Vagina (tissue), 2 donors: ENCODE results near the gene IGSF3.

Experiments used
- CTCF ChIP-seq, 3 experiments: fragments of 450-650 bp in 2 of 3; fragments of 200-600 bp in 1 of 3; sonication (generic) in 1 of 3; IDR thresholded peaks; one replicate each; pipeline ENCODE4 v1.5.1; 2017 to 2019; ENCODE audit warnings: antibody characterized with exemption in 3 of 3, mild to moderate bottlenecking in 2 of 3, moderate library complexity in 2 of 3
- POLR2A ChIP-seq, 2 donors: fragments of 450-650 bp; IDR thresholded peaks; one replicate each; pipeline ENCODE4 v1.6.1; 2017; ENCODE audit warnings: antibody characterized with exemption in 2 of 2, mild to moderate bottlenecking in 2 of 2, moderate library complexity in 2 of 2

- no peak for TF ChIP-seq POLR2A (IDR thresholded peaks at IDR 0.05)
- no peak for TF ChIP-seq CTCF (IDR thresholded peaks at IDR 0.05)
Observed at GRCh38 chr1:116681343-116681899, 13.9 kb upstream of the IGSF3 start.
